ENCODE results near the gene RTTN.

GRCh38 chr18:70195852-70196434, 9.5 kb downstream of the RTTN start:
- TF ChIP-seq CTCF (IDR thresholded peaks at IDR 0.05; ENCODE audit: borderline replicate concordance, extremely low read depth, low read length, poor library complexity, severe bottlenecking) (peak; percentile 77), EZH2 (IDR thresholded peaks at IDR 0.05; ENCODE audit: borderline replicate concordance, low read depth, low read length, severe bottlenecking) (no peak)
